HG02970 (cell line): Measurements from ENCODE around the gene DNASE1.
"Not testable (repeated sequence)": the region's sequence is repeated elsewhere in the genome, so short reads cannot be mapped to it uniquely, and the experiment has no call there.

ENCODE experiments used
- ATAC-seq: cut with Tn5 transposase; IDR thresholded peaks from one replicate; pipeline ENCODE4 v1.9.1; 2021; ENCODE audit warnings: mild to moderate bottlenecking, moderate library complexity, moderate number of reproducible peaks; ENCODE audit not compliant: unreplicated experiment, low FRiP score

DNASE1 gene, protein sequence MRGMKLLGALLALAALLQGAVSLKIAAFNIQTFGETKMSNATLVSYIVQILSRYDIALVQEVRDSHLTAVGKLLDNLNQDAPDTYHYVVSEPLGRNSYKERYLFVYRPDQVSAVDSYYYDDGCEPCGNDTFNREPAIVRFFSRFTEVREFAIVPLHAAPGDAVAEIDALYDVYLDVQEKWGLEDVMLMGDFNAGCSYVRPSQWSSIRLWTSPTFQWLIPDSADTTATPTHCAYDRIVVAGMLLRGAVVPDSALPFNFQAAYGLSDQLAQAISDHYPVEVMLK

DNA sequence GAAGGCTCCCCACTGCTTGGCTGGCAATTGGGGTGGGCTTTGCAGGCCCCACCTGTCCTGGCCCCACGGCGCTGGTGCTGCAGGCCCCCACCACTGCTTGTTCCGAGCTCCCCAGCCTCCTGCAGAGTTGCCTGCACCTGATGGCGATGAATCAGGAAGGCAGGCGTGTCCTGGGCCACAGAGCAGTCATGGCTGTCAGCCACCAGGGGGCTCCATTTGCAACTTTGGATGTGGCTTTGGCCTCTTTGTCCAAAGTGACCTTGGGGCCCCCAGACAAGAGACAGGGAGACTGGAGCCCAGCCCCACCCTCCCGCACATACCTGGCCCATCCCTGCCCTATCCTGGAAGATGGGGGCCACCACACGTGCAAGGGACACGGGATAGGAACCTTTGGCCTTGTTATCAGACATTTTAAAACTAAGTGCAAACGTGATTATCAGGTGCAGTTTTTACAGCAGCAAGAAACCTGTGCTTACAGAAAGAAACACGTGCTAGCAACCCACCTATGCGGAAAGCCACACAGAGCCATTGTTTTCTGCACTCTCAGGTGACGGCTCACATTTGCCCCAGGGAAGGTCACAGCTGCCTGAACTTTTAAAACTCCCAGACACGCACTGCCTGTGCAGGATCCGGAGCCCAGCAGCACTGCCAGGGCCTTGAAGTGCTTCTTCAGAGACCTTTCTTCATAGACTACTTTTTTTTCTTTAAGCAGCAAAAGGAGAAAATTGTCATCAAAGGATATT, at the start of gene DNASE1:
Gene DNASE1, plus strand, starts transcription at position 443 of the 743 bp plus-strand sequence. CDS start 683 bp downstream, outside the sequence.
- no peak for ATAC-seq

DNA sequence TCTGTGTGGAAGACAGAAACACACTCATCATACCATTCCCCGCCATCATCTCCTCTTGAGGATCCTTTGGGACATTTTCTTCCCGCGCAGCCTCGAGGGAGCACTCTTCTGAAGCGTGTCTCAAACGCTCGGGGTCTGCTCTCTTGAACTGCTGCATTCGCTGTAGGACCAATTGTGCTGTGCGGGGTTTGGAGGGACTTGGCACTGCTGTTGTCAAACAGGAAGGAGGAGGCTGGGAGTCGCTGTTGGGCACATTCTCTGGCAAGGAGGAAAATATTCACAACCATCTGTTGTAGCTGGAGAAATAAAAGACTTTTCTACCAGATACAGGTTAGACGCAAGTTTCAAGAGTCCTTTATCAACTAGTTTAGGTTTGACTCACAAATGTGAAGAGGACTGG, 48.0 kb upstream of the DNASE1 start:
- no peak for ATAC-seq

DNA sequence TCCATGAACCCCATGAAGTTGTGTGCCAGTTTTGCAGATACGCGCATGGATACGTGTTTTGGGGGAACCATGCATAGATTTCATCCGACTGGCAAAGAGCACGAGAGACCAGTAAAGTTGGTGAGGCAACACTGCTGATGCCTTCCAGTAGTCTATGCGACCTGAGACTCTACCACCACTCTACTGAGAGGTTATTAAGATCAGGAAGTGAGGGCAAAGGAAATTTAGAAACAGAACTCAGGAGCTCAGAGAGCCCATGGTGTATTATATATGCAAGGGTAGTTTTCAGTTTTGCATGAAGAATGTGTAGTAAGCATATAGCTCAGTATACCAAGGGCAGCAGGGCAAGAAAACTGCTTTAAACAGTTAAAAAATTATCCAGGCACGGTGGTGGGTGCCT, 47.3 kb upstream of the DNASE1 start:
- no peak for ATAC-seq

DNA sequence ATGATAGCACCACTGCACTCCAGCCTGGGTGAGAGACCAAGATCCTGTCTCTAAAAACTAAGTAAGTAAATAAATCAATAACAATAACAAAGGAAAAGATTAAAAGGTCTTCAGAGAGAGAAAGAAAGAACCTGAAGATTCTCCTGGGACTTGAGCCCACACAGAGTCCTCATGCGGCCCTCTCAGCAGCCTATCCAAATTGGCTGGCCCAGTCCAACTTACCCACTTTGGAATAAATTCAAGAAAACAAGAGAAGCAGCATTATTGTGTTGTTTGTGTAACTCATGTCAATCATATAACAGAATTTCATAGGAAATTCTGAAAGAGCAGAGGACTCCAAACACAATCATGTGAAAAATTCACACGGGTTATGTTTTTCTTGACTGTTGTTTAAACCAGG, 46.9 kb upstream of the DNASE1 start:
- ATAC-seq = no peak

DNA sequence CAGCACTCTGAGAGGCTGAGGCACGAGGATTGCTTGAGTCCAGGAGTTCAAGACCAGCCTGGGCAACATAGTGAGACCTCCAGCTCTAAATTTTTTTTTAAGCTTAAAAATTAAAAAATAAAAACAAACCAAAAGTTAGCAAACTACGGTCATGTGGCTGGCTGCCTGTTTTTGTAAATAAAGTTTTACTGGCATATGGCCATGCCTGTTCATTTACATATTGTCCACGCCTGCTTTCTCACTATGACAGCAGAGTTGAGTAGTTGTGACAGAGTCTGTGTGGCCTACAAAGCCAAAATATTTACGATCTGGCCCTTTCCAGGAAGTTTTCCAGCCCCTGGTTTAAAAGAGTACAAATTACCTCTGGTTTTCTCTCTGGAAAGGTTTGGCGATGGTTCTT, 46.4 kb upstream of the DNASE1 start:
- ATAC-seq = no peak

DNA sequence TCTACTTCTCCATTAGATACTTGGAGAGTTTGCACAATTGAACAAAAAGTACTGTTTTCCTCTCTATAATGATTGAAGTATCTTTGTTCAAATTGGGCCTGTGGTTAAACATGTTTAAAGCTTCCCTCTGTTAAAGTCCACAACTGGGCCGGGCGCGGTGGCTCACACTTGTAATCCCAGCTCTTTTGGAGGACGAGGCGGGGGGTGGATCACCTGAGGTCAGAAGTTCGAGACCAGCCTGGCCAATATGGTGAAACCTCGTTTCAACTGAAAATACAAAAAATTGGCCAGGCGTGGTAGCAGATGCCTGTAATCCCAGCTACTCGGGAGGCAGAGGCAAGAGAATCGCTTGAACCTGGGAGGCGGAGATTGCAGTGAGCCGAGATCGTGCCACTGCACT, 45.5 kb upstream of the DNASE1 start:
- ATAC-seq = not testable (repeated sequence)

DNA sequence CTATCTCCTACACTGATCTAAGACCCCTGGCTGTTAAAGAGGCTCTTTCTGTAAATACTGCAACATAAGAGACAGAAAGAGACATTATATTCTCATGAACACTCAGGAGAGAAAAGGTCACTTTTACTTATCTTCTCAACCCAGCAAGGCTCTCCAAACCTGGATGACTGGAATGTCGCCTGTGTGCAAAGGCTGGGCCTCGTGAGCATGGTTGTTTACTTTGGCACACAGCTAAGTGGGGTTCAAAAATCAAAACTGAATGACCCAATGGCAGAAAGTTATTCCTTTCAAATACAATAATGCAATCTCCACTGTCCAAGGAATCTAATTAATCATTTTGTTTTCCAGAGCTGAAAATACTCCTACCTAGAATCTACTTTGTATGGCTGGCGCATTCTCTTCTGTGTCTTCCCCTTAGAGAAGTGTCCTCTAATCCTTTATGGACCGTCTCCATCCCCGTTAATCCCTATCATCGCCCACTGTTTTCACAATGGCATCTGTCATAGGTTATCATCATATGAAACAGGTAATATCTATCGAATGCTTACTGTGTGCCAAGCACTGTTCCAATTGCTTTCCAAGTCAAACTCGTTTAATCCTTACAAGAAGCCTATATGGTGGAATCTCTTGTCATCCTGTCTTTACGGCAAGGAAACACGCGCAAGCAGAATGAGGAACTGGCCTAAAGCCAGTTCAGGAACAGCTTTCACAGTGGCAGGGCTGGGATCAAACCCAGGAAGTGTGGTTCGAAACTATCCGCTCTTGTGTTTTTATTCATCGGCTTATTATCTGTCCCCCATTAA, 44.4 kb upstream of the DNASE1 start:
- ATAC-seq = no peak

DNA sequence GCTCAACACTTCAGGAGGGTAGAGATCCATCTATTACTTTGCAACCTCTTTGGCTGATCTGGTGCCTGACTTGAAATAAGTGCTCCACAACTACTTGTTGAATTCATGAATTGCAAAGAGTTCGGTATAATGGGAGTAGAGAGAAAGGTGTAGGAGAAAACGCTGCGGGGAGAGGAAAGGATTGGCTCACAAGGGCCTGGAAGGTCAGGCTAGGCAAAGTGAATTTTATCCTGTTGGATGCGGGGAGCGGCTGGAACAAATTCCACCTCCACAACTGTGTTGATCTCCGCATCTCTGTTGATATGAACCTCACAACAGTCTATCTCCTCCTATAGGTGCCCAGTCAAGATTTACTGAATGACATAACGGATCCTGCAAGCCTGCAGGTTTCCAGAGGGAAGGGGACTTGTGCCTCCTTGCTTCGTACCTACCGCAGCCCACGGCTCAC, 43.8 kb upstream of the DNASE1 start:
- no peak for ATAC-seq

DNA sequence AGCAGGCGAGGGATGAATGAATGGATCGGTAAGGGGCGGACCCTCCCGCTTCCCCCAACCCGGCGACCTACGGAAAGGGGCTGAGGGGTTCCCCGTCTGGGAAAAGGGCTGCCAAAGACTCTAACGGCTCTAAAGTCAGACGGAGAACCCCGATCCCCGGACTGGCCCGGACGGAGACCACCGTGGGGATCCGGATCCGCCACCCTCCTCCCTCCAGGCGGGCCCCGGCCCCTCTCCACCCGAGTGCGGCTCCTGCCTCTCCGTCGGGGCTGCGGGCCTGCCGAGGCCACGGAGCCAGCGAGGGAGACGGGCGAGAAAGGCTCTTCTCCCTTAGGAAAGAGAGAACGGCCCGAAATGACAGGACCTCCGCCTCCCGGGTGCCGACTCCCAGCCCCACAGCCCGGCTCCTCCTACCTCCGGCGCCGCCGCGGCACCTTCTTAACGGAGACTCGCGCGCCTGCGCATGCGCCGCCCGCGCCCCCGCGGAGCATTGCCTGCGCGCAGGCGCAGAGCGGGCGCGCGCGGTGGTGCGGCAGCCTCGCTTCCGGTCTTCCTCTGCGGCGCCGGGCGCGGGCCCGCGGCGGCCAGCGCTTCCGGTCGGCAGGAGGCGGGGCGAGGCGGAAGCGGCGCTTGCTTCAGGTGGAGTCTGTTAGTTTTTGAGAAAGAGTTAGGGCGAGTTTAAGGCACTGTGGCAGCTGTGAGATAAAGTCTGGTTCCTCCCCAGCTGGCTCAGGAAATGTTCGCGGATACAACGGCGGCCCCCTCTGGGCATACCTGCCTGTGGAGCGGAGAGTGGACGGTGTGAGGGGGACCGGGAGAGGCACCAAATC, 43.1 kb upstream of the DNASE1 start, which contains the start of gene SLX4:
Gene SLX4, minus strand, starts transcription at position 461 of the 830 bp plus-strand sequence. CDS start 2,642 bp downstream, outside the sequence.
- ATAC-seq = peak; percentile 86

DNA sequence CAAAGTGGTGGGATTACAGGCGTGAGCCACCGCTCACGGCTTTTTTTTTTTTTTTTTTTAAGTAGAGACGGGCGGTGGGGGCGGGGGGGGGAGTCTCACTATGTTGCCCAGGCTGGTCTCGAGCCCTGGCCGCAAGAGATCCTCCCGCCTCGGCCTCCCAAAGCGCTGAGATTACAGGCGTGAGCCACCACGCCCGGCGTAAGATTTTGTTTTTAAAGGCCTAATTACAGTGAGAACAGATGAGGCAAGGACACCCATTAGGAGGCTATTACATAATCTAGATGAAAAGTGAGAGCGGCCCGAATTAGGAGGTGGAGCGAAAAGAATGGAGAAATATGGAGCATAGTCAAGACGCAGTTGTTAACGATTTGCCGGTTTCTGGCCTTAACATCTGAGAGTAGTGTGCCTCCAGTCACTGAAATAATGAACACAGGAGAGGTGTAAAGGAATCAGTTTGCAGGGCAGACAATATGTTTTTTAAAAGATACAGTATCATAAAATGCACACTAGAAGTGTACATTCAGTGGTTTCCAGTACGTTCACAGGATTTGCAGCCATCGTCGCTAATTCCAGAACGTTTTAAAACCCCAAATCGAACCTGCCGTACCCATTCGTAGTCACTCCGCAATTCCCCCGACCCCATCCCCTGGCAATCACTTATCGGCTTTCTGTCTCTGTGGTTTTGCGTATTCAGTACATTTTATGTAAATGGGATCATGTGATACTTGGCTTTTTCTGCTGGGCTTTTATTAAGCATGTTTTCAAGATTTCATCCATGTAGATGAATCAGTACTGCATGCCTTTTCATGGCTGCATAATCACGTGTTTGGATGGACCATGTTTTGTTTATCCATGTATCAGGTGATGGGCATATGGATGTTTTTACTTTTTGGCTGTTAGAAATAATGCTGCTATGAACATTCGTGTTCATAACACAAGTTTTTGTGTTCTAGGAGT, 41.7 kb upstream of the DNASE1 start:
- ATAC-seq = no peak

DNA sequence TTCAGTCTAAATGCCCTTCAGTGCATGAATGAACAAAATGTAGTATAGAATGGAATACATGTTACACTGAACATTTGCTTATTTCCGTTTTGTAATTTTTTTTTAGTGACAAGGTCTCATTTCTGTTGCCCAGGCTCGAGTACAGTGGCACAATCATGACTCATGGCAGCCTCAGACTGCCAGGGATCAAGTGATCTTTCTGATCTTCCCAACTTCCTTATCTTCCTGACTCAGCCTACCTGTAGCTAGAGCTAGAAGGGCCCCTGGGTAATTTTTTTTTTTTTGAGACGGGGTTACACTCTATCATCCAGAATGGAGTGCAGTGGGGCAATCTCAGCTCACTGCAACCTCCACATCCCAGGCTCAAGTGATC, 35.7 kb upstream of the DNASE1 start:
- ATAC-seq = no peak

DNA sequence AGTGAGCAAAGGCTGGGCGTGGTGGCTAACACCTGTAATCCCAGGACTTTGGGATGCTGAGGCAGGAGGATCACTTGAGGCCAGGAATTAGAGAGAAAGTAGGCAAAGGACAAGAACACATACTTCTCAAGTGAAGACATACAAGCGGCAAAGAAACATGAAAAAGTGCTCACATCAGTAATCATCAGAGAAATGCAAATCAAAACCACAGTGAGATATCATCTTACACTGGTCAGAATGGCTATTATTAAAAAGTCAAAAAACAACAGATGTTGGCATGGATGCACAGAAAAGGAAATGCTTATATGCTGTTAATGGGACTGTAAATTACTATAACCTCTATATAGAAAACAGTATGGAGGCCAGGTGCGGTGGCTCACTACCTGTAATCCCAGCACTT, 30.8 kb upstream of the DNASE1 start:
- ATAC-seq = no peak

DNA sequence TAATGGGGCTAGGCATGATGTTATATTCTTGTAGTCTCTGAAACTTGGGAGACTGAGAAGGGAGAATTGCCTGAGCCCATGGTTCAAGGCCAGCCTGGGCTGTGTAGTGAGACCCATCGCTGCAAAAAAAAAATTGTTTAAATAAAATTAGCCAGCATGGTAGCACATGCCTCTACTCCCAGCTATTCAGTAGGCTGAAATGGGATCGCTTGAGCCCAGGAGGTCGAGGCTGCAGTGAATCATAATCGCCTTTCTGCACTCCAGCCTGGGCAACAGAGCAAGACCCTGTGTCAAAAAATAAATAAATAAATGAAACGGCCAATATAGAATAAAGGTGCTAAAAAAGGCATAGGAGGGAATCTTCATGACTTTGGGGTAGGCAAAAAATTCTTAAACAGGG, 29.2 kb upstream of the DNASE1 start:
- no peak for ATAC-seq

DNA sequence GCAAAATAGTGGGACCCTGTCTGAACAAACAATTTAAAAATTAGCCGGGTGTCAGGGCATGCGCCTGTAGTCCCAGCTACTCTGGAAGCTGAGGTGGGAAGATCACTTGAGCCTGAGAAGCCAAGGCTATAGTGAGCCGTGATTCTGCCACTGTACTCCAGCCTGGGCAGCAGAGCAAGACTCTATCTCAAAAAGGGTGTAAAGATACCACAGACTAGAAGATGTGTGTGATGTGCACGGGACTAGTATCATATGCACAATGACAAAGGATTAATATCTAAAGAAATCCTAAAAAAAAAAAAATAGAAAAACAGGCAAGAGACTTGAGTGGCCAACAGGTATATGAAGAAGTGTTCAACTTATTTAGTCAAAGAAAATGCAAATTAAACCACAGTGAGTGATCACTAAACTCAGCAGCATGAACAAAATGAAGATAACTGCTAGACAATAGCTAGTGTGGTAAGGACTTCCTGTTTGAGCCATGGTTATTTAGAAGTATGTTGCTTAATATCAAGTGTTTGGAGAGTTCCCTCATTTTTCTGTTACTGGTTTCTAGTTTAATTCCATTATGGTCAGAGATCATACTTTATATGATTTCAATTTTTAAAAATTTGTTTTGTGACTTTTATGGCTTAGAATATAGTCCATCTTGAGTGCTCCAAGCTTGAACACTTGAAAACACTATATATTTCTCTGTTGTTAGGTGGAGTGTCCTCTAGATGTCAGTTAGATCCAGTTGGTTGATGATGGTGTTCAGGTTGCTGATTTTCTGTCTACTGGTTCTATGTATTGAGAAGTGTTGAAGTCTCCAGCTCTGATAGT, 28.4 kb upstream of the DNASE1 start:
- no peak for ATAC-seq

DNA sequence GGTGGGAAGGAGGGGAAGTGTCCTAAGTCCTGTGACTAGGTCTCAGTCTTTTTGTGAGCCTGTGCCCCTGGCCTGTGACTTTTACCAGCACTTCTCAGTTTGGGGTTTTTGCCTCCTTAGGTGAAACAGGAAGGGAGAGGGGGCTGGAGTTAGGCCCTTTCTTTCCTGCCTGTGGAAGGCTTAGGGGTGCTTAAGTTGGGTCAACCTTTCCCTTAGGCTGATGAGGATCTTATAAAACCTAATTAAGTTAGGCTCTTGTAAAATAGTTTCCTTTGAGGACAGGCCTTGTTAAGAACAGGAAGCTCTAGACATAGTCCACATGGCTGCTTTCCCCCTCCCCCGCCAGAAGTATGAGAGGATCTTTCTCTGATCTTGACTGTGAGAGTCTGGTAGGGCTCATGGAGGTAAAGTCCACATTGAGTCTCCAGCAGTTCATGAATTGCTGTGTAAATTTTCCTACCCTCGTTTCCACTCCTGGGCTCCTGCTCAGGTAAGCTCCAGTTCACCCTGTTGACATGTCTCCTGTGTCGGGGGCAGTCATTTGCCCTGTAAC, 17.0 kb upstream of the DNASE1 start:
- ATAC-seq = no peak

DNA sequence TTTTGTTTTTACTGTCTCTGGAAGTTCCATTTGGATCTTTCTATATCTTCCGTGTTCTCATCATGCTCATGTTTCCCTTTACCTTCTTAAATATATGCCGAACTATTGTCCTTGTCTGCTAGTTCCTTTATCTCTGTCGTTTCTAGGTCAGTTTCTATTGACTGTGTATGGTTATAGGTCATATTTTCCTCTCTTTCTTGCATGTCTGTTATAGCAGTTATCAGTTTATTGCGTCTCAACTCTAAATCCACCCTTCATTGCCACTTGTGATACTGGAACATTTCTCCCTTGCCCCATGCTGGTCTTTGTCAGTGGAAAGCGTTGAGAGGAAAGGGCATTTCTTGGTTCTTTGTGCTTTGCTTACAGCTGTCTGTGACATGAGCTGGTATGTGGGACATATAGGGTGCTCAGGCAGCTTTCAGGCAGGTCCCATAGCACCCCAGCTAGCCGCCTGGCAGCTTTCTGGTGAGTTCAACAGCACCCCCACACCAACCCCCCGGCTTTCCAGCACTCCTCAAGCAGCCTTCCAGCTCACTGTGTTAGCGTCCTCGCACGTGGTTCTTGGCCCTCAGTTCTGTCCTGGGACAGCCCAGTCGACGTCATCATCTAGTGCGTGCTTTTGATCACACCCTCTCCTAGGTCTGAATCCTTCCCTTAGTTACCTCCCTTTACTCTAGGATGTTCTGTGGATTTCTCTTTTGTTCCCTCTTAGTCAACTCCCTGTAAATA, 15.4 kb upstream of the DNASE1 start:
- no peak for ATAC-seq

DNA sequence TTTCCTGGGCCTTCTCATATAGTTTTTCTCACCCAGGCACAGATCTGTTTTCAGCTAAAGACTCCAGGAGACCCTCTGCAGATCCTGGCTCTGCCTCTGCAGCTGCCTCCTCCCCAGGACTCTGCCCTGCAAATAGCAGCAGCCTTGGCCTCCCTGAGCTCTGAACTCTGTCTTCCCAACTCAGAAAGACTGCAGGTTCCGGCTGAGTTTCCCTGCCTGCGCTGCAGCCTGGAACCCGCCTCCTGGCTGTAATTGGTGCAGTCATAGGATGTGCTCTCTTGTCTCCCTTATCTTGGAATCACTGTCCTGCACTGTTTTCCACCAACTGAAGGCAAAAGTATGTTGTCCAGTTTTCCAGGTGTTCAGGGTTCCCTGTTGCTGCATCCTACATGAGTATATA, 14.3 kb upstream of the DNASE1 start:
- ATAC-seq = no peak
